ENCODE results near the gene GAB3. TPM values are rescaled to one million over a fixed set of nuclear protein-coding genes. Genes with fewer than 3 reads are reported as not detected.

GAB3 gene
- polyA plus RNA-seq, 2 of the 4 experiments (the other 2 are of a cell fraction) = 0.13 to 0.39 TPM

GRCh38 chrX:154762537-154763296 lies 11.8 kb upstream of the GAB3 start, which contains the start of gene DKC1:
DKC1 (plus strand) TSS chrX:154762864; CDS start chrX:154762966, 102 bp downstream.
- H3K4me2 ChIP-seq = peak within 1 kb of the TSS; percentile 89
- WGBS (ENCODE audit: missing lambda C conversion rate) = 1% methylated on average over 11 of the region's 84 CpGs
- ATAC-seq (peak; percentile 88 to 95), FAIRE-seq (peak; percentile 98), DNase-seq (ENCODE audit: low read depth in 1 of 2, low spot score in 1 of 2) (peak; percentile 80 to 97)
- CTCF ChIA-PET = interaction anchor here (0.6 to 2.4 kb wide), 4 partner anchors 9 to 227 kb away, joined by 3 to 13 read pairs (median 4); partner anchors contain the start of gene GAB3
- H3K9me3 ChIP-seq = no peaks in the 10 kb centered on the region
- TF ChIP-seq TFCP2L1 (CRISPR knock-in tag; IDR thresholded peaks at IDR 0.05) = peak; percentile 64; the same call in 1 of the 2 replicates
- TF ChIP-seq, protein P1, sequence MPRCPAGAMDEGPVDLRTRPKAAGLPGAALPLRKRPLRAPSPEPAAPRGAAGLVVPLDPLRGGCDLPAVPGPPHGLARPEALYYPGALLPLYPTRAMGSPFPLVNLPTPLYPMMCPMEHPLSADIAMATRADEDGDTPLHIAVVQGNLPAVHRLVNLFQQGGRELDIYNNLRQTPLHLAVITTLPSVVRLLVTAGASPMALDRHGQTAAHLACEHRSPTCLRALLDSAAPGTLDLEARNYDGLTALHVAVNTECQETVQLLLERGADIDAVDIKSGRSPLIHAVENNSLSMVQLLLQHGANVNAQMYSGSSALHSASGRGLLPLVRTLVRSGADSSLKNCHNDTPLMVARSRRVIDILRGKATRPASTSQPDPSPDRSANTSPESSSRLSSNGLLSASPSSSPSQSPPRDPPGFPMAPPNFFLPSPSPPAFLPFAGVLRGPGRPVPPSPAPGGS (IDR thresholded peaks at IDR 0.05) = 0 out of 3 replicates have a peak, but pooled peaks have one; percentile 7
- TF ChIP-seq MYC (IDR thresholded peaks at IDR 0.05; ENCODE audit: borderline replicate concordance, low read length) = peak; percentile 86
- no peak for TF ChIP-seq FOSL2 (IDR thresholded peaks at IDR 0.05)
- TF ChIP-seq FOSL2 (CRISPR knock-in tag; IDR thresholded peaks at IDR 0.05) = no peak
- no peak for TF ChIP-seq CHD4 (IDR thresholded peaks at IDR 0.05; ENCODE audit: borderline replicate concordance)
- TF ChIP-seq CEBPB (IDR thresholded peaks at IDR 0.05) = peak; percentile 23 to 82; a peak in 3 of 4 replicates
- TF ChIP-seq ATOH8 (CRISPR knock-in tag; IDR thresholded peaks at IDR 0.05; ENCODE audit: low read depth) = no peak
- no peak for TF ChIP-seq RNF2 (IDR thresholded peaks at IDR 0.05; ENCODE audit: borderline replicate concordance, low read depth)
- no peak for TF ChIP-seq ZSCAN20 (CRISPR knock-in tag; IDR thresholded peaks at IDR 0.05)
- 0 out of 2 replicates have a peak, but pooled peaks have one; percentile 18 for TF ChIP-seq BHLHE40 (IDR thresholded peaks at IDR 0.05; ENCODE audit: low read depth, low read length)
- no peak for TF ChIP-seq PBX3 (IDR thresholded peaks at IDR 0.05)
- TF ChIP-seq MAFK (IDR thresholded peaks at IDR 0.05; ENCODE audit: partially characterized antibody) = peak; percentile 18
- TF ChIP-seq EHF (CRISPR knock-in tag; IDR thresholded peaks at IDR 0.05) = no peak
- no peak for TF ChIP-seq NFE2L2 (conservative IDR thresholded peaks at IDR 0.05; ENCODE audit: low read length)
- TF ChIP-seq RARB (CRISPR knock-in tag; IDR thresholded peaks at IDR 0.05) = no peak
- peak in 1 of 2 experiments; percentile 85; a peak in 3 of 5 replicates for TF ChIP-seq JUN (IDR thresholded peaks at IDR 0.05)
- TF ChIP-seq FOXS1 (CRISPR knock-in tag; IDR thresholded peaks at IDR 0.05) = no peak
- TF ChIP-seq POLR2A (IDR thresholded peaks at IDR 0.05; ENCODE audit: low read length) = peak; percentile 83
- TF ChIP-seq ESRRA (IDR thresholded peaks at IDR 0.05; ENCODE audit: borderline replicate concordance, low read length) = no peak
- TF ChIP-seq GATA3 (IDR thresholded peaks at IDR 0.05; ENCODE audit: borderline replicate concordance) = no peak
- TF ChIP-seq, protein P2, sequence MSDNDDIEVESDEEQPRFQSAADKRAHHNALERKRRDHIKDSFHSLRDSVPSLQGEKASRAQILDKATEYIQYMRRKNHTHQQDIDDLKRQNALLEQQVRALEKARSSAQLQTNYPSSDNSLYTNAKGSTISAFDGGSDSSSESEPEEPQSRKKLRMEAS (IDR thresholded peaks at IDR 0.05) = peak; percentile 88
- peak; percentile 90 for TF ChIP-seq E2F6 (IDR thresholded peaks at IDR 0.05; ENCODE audit: borderline replicate concordance, low read depth)
- peak; percentile 87 for TF ChIP-seq PHF8 (IDR thresholded peaks at IDR 0.05; ENCODE audit: borderline replicate concordance, low read depth)
- POLR2A ChIA-PET = interaction anchor here (0.6 to 2.0 kb wide), 8 partner anchors 12 to 206 kb away, joined by 3 to 8 read pairs (median 4); partner anchors contain the start of genes GAB3 and MPP1
- peak within 1 kb of the TSS; percentile 97 for H3K4me3 ChIP-seq
- peak within 1 kb of the TSS; percentile 97 to 98 for H3K27ac ChIP-seq
- peaks cover 16% of the 10 kb centered on the region for H3K4me1 ChIP-seq

All from A549 (cell line).